ENCODE data around the gene KMT2A. TPM values are rescaled to one million over a fixed set of nuclear protein-coding genes. Genes with fewer than 3 reads are reported as not detected.

The KMT2A gene
- total and polyA plus RNA-seq, 4 donors = 7.7 to 127 (median 27.0) TPM

DNA sequence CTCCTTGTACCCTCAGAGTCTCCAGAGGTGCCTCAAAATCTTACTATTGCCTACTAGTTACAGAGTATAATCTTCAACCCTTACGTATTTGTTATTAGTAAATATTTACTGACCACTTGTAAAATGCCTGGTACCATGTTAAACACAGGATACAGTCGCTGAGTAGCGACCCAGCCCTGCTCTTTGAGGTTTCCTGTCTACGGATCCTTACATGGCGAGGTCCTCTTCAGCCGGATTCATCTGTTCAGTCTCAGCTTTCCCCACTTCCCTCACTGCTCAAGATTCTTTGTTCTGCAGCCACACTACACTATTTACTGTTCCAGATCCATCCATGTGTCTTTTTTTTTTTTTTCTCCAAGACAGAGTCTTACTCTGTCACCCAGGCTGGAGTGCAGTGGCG, 77.8 kb downstream of the KMT2A start:
- Histone ChIP-seq H3K27me3 (ENCODE audit: control insufficient read depth in 3 of 3, insufficient read depth in 3 of 3, low read length in 2 of 3) (no peaks in the 10 kb centered on the region), H3K9me3 (ENCODE audit: control insufficient read depth in 4 of 4, insufficient read depth in 3 of 4, low read length in 3 of 4) (no peaks in the 10 kb centered on the region), H3K4me3 (no peak overlapping the region), H3K27ac (ENCODE audit: low read depth in 1 of 2, low read length in 1 of 2) (no peak overlapping the region), H3K36me3 (ENCODE audit: control insufficient read depth in 4 of 4, insufficient read depth in 4 of 4, low read length in 4 of 4) (peaks cover 36 to 69% (median 42%) of the 10 kb centered on the region in 4 donors), H3K4me1 (ENCODE audit: control insufficient read depth in 5 of 5, insufficient read depth in 5 of 5, low read length in 5 of 5) (no peaks in the 10 kb centered on the region), H3K9ac (ENCODE audit: insufficient read depth in 1 of 2, low read length in 2 of 2) (no peak overlapping the region)
- DNase-seq (peak in 1 of 3 donors; percentile 23), ATAC-seq (ENCODE audit: insufficient read depth, low FRiP score) (no peak)
- TF ChIP-seq, protein P1, sequence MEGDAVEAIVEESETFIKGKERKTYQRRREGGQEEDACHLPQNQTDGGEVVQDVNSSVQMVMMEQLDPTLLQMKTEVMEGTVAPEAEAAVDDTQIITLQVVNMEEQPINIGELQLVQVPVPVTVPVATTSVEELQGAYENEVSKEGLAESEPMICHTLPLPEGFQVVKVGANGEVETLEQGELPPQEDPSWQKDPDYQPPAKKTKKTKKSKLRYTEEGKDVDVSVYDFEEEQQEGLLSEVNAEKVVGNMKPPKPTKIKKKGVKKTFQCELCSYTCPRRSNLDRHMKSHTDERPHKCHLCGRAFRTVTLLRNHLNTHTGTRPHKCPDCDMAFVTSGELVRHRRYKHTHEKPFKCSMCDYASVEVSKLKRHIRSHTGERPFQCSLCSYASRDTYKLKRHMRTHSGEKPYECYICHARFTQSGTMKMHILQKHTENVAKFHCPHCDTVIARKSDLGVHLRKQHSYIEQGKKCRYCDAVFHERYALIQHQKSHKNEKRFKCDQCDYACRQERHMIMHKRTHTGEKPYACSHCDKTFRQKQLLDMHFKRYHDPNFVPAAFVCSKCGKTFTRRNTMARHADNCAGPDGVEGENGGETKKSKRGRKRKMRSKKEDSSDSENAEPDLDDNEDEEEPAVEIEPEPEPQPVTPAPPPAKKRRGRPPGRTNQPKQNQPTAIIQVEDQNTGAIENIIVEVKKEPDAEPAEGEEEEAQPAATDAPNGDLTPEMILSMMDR (IDR thresholded peaks at IDR 0.05; ENCODE audit: control extremely low read depth, extremely low read depth) = no peak
- WGBS, 2 donors = 26 to 48% methylated on average over 7 of the region's 7 CpGs

DNA sequence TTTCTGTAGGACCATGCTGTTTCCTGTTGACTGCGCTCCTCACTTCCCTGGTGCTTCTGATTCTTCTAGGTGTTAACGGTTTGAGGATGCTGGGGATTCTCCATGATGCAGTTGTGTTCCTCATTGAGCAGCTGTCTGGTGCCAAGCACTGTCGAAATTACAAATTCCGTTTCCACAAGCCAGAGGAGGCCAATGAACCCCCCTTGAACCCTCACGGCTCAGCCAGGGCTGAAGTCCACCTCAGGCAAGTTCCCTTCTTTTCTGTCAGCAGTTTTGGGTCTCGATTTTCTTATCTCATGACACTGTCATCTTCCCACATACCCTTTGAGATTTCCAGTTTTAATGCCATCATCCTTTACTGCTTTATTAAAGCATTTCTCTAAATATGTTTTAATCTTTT, 83.3 kb downstream of the KMT2A start:
- Histone ChIP-seq H3K36me3 (ENCODE audit: control insufficient read depth in 4 of 4, insufficient read depth in 4 of 4, low read length in 4 of 4) (peaks cover 40 to 70% (median 47%) of the 10 kb centered on the region in 4 donors), H3K4me1 (ENCODE audit: control insufficient read depth in 5 of 5, insufficient read depth in 5 of 5, low read length in 5 of 5) (no peaks in the 10 kb centered on the region), H3K27me3 (ENCODE audit: control insufficient read depth in 3 of 3, insufficient read depth in 3 of 3, low read length in 2 of 3) (no peaks in the 10 kb centered on the region), H3K9ac (ENCODE audit: insufficient read depth in 1 of 2, low read length in 2 of 2) (no peak overlapping the region), H3K27ac (ENCODE audit: low read depth in 1 of 2, low read length in 1 of 2) (peak overlapping the region in 1 of 2 donors; percentile 24), H3K4me3 (no peak overlapping the region), H3K9me3 (ENCODE audit: control insufficient read depth in 4 of 4, insufficient read depth in 3 of 4, low read length in 3 of 4) (no peaks in the 10 kb centered on the region)
- ATAC-seq (ENCODE audit: insufficient read depth, low FRiP score) = no peak
- TF ChIP-seq, protein P1 (IDR thresholded peaks at IDR 0.05; ENCODE audit: control extremely low read depth, extremely low read depth) = no peak
- WGBS, 2 donors = 69 to 84% methylated on average over 6 of the region's 6 CpGs
- DNase-seq = no peak

- WGBS, 2 donors = 50 to 70% methylated on average over 13 of the region's 13 CpGs
- Histone ChIP-seq H3K9ac (ENCODE audit: insufficient read depth in 1 of 2, low read length in 2 of 2) (no peak overlapping the region), H3K27ac (ENCODE audit: low read depth in 1 of 2, low read length in 1 of 2) (no peak overlapping the region), H3K4me3 (no peak overlapping the region), H3K36me3 (ENCODE audit: control insufficient read depth in 4 of 4, insufficient read depth in 4 of 4, low read length in 4 of 4) (peaks cover 31 to 61% (median 39%) of the 10 kb centered on the region in 4 donors), H3K9me3 (ENCODE audit: control insufficient read depth in 4 of 4, insufficient read depth in 3 of 4, low read length in 3 of 4) (no peaks in the 10 kb centered on the region), H3K27me3 (ENCODE audit: control insufficient read depth in 3 of 3, insufficient read depth in 3 of 3, low read length in 2 of 3) (no peaks in the 10 kb centered on the region), H3K4me1 (ENCODE audit: control insufficient read depth in 5 of 5, insufficient read depth in 5 of 5, low read length in 5 of 5) (no peaks in the 10 kb centered on the region)
- TF ChIP-seq, protein P1 (IDR thresholded peaks at IDR 0.05; ENCODE audit: control extremely low read depth, extremely low read depth) = no peak
- DNase-seq (no peak), ATAC-seq (ENCODE audit: insufficient read depth, low FRiP score) (no peak)
Measured at GRCh38 chr11:118521892-118522311, 85.6 kb downstream of the KMT2A start.

DNA sequence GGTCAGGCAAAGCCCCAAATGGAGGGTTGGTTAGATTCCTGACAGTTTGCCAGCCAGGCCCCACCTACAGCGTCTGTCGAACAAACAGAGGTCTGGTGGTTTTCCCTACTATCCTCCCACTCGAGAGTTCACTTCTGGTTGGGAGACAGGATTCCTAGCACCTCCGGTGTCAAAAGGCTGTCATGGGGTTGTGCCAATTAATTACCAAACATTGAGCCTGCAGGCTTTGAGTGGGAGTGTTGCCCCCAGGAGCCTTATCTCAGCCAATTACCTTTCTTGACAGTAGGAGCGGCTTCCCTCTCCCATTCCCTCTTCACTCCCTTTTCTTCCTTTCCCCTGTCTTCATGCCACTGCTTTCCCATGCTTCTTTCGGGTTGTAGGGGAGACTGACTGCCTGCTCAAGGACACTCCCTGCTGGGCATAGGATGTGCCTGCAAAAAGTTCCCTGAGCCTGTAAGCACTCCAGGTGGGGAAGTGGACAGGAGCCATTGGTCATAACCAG, 86.3 kb downstream of the KMT2A start:
- no peak overlapping the region for H3K9ac ChIP-seq (ENCODE audit: insufficient read depth in 1 of 2, low read length in 2 of 2)
- peaks cover 31 to 57% (median 36%) of the 10 kb centered on the region in 4 donors for H3K36me3 ChIP-seq (ENCODE audit: control insufficient read depth in 4 of 4, insufficient read depth in 4 of 4, low read length in 4 of 4)
- no peak overlapping the region for H3K27ac ChIP-seq (ENCODE audit: low read depth in 1 of 2, low read length in 1 of 2)
- no peak overlapping the region for H3K4me3 ChIP-seq
- DNase-seq = peak in 1 of 3 donors; percentile 18
- no peak for ATAC-seq (ENCODE audit: insufficient read depth, low FRiP score)
- H3K9me3 ChIP-seq (ENCODE audit: control insufficient read depth in 4 of 4, insufficient read depth in 3 of 4, low read length in 3 of 4) = no peaks in the 10 kb centered on the region
- no peaks in the 10 kb centered on the region for H3K27me3 ChIP-seq (ENCODE audit: control insufficient read depth in 3 of 3, insufficient read depth in 3 of 3, low read length in 2 of 3)
- peaks cover 0 to 3% (median 0%) of the 10 kb centered on the region in 5 donors for H3K4me1 ChIP-seq (ENCODE audit: control insufficient read depth in 5 of 5, insufficient read depth in 5 of 5, low read length in 5 of 5)
- WGBS, 2 donors = 50 to 52% methylated on average over 6 of the region's 6 CpGs
- TF ChIP-seq, protein P1 (IDR thresholded peaks at IDR 0.05; ENCODE audit: control extremely low read depth, extremely low read depth) = no peak
